Measurements from ENCODE around the gene INPP5F. TPM values are rescaled to one million over a fixed set of nuclear protein-coding genes. Genes with fewer than 3 reads are reported as not detected.

INPP5F gene, protein sequence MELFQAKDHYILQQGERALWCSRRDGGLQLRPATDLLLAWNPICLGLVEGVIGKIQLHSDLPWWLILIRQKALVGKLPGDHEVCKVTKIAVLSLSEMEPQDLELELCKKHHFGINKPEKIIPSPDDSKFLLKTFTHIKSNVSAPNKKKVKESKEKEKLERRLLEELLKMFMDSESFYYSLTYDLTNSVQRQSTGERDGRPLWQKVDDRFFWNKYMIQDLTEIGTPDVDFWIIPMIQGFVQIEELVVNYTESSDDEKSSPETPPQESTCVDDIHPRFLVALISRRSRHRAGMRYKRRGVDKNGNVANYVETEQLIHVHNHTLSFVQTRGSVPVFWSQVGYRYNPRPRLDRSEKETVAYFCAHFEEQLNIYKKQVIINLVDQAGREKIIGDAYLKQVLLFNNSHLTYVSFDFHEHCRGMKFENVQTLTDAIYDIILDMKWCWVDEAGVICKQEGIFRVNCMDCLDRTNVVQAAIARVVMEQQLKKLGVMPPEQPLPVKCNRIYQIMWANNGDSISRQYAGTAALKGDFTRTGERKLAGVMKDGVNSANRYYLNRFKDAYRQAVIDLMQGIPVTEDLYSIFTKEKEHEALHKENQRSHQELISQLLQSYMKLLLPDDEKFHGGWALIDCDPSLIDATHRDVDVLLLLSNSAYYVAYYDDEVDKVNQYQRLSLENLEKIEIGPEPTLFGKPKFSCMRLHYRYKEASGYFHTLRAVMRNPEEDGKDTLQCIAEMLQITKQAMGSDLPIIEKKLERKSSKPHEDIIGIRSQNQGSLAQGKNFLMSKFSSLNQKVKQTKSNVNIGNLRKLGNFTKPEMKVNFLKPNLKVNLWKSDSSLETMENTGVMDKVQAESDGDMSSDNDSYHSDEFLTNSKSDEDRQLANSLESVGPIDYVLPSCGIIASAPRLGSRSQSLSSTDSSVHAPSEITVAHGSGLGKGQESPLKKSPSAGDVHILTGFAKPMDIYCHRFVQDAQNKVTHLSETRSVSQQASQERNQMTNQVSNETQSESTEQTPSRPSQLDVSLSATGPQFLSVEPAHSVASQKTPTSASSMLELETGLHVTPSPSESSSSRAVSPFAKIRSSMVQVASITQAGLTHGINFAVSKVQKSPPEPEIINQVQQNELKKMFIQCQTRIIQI
- 8.0 and 9.3 TPM in 2 replicates for total RNA-seq (2014; rRNA removed; shearing (Covaris generic))
- 15.7 and 20.3 TPM in 2 replicates for polyA plus RNA-seq (2014; cell fraction: nucleus; rRNA removed)

DNA sequence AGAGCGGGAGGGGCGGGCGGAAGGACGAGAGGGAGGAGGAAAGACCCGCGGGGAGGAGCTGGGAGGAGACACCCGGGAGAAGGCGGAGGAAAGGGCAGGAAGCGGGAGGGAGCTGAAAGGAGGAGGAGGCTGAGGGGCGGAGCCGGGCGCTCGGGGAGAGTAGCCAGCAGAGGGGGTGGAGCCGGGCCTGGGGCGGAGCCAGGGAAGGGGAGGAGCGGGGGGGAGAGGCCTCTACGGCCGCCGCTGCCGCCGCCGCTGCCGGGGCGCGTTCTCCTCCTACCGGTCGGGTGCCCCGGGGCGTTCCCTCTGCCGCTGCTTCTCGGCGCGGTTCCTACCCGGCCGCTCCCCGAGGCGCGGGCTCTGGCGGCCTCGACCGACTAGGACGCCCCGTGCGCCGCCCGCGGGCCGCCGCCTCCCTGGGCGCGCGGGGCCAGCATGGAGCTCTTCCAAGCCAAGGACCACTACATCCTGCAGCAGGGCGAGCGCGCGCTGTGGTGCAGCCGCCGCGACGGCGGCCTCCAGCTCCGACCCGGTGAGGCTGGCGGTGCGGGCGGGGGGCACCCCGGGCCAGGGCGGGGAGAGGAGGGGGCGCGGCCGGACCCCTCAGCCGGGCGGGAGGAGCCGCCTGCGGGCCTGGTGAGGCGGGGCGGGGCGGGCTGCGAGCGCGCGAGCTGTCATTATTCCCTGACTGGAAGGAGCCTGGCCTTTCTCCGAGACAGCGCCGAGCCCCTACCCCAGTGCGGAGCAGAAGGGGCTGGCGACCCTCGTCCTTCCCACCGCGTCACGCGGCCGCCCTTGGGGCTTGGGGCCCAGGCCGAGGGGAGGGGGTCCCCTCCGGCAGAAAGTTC lies at the start of gene INPP5F:
TSS of gene INPP5F (plus strand) at position 223 of the 848 bp plus-strand sequence. CDS start at position 436, 213 bp downstream.
- peak; percentile 99 for DNase-seq (ENCODE audit: extremely low read depth, low read depth)

DNA sequence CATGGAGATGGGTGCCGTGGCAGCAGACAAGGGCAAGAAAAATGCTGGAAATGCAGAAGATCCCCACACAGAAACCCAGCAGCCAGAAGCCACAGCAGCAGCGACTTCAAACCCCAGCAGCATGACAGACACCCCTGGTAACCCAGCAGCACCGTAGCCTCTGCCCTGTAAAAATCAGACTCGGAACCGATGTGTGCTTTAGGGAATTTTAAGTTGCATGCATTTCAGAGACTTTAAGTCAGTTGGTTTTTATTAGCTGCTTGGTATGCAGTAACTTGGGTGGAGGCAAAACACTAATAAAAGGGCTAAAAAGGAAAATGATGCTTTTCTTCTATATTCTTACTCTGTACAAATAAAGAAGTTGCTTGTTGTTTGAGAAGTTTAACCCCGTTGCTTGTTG lies 48.7 kb upstream of the INPP5F start:
- no peak for DNase-seq (ENCODE audit: extremely low read depth, low read depth)

DNA sequence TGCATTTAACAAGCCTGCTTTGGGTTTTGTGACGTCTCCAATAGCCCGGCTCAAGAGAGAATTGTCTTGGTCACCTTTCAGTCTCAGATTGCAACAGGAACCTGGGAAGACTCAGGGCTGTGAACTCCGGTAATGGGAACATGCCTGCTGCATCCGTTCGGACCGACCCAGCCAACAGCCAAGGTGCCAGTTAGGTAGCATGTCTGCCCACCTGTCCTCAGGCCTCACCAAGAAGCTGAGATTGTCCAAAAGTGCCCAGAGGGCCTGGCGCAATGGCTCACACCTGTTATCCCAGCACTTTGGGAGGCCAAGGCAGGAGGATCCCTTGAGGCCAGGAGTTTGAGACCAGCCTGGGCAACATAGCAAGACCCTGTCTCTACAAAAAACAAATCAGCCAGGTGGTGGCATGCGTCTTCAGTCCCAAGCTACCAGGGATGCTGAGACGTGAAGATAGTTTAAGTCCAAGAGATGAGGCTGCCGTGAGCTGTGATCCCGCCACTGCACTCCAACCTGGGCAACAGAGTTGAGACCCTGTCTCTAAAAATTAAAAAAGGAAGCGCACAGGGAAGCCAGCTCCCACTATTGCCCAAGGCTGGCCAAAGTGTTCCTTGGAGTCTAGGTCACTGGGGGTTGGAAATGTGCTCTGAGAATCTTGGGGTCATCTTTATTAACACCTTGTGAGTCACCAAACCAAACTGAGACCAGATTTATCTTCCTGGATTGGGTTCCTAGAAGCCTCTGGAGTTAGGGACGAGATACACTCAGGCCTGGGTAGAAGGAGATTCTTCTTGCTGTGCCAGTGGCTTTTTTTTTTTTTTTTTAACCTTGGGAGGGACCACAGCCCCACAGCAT lies 47.7 kb upstream of the INPP5F start:
- no peak for DNase-seq (ENCODE audit: extremely low read depth, low read depth)

DNA sequence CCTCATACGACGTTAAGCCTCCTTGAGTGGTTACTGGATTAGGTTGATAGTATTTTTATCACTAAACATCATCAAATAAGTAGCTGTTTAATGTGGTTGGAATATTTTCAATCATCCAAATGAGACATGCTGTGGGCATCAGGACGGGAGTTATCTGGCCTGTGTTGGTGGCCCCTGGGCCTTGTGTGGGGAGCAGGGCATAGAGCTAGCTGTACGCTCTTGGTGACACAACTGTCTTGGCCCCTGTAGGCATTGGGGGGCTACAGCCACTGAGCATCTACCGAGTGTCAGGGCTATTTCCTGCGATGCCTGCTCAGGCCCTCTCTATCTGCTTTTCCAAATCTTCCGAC lies 46.4 kb upstream of the INPP5F start:
- no peak for DNase-seq (ENCODE audit: extremely low read depth, low read depth)

DNA sequence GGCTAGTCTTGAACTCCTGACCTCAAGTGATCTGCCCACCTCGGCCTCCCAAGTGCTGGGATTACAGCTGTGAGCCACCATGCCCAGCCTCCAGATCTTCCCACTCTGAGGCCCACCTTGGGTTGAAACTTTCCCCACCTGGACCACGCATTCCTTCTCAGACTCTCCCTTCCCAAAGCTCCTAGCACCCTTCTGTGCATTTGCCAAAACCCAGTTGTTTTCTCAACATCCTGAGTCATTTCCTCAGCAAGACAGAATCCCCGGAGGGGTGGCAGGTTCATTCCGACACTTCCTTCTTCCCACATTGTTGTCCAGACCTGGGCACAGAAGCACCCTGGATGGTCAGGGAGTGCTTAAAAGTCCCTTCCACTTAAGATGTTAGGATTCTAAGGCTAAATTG lies 45.8 kb upstream of the INPP5F start:
- DNase-seq (ENCODE audit: extremely low read depth, low read depth): peak; percentile 36

DNA sequence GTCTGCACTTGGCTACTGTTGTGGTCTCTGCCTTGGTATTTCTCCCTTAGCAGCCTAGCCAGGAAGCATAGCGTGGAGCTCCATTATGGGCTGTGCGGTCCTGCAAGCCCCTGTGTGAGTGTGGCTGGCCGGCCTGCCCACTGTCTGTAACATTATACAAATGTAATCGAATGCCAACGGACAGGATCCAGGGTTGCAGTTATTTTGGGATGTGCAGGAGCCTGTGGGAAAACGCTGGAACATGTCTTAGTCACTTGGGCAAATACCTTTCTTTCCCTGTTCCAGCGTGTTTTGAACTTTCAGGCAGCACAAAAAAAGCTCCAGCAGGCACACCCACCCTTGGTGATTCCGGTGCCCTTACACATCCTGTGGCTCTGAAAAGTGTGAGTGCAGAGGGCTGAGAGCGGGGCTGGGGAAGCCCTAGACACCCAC lies 45.2 kb upstream of the INPP5F start:
- no peak for DNase-seq (ENCODE audit: extremely low read depth, low read depth)

DNA sequence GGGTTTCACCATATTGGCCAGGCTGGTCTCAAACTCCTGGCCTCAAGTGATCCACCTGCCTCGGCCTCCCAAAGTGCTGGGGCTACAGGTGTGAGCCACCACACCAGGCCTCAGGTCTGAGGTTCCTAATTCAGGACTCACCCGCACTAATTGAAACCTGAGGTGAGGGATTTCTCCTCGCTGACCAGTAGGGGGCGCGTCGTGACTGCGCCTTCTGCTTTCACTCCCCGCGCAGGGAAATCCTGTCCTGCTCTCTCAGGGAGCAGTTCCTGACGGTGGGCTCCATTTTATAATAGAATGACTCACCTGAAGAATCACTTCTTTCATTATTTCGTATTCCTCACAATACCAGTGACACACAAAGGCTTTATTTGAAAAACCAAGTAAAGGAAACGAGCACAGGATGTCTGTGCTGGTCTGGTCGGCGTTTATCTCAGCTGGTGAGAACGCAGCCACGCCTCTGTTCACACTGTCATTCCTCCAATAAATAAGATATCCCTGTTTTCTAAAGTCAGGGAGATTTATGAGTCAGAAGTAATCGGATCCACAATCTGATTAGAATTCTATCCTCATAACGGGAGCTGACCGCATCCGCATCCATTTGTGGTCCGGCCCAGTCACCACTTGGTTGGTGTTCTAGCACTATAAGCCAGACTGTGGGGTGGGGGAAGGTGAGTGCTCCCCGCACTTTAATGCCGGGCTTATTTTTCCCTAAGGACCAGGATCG lies 39.2 kb upstream of the INPP5F start:
- peak; percentile 64 for DNase-seq (ENCODE audit: extremely low read depth, low read depth)

DNA sequence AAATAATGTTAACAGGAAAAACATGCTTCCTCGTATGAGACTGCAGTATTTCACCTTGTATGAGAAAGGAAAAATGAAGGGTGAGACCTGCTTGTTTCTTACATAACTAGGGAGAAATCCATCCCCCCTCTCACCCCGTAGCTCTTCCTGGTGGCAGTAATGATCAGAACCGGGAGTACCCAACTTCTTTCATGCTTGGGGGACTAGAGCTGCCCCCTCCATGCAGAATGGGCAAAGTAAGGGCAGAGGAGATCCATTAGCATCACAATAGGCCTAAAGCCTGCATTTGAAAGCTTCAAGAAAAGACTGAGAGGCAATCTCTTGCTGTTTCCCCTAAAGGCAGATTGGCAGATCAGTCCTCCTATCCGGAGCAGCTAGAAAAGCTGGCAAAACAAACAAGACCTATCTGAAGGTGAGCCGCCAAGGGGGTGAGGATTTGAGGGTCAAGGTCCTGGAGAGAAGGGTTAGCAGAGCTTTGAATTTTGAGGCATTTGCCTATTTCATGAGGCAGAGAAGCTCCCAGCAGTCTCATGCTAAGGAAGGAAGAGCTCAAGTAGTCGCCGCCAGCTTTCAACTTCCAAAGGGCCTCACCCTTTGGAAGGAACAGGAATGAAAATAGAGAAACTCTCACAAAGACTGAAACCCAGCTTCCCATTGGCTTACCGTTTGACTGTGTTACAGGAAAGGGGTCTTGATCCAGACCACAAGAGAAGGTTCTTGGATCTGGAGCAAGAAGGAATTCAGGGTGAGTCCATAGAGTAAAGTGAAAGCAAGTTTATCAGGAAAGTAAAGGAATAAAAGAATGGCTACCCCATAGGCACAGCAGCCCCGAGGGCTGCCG lies 38.4 kb upstream of the INPP5F start:
- DNase-seq (ENCODE audit: extremely low read depth, low read depth): no peak

DNA sequence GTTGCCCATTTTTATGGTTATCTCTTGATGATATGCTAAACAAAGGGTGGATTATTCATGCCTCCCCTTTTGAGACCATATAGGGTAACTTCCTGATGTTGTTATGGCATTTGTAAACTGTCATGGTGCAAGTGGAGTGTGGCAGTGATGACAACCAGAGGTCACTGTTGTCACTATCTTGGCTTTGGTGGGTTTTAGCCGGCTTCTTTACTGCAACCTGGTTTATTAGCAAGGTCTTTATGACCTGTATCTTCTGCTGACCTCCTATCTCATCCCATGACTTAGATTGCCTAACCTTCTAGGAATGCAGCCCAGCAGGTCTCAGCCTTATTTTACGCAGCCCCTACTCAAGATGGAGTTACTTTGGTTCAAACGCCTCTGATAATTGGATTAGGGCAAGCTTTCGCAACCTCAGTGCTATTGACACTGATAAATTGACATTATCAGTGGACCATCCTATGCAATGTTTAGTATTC lies 37.8 kb upstream of the INPP5F start:
- DNase-seq (ENCODE audit: extremely low read depth, low read depth): no peak

DNA sequence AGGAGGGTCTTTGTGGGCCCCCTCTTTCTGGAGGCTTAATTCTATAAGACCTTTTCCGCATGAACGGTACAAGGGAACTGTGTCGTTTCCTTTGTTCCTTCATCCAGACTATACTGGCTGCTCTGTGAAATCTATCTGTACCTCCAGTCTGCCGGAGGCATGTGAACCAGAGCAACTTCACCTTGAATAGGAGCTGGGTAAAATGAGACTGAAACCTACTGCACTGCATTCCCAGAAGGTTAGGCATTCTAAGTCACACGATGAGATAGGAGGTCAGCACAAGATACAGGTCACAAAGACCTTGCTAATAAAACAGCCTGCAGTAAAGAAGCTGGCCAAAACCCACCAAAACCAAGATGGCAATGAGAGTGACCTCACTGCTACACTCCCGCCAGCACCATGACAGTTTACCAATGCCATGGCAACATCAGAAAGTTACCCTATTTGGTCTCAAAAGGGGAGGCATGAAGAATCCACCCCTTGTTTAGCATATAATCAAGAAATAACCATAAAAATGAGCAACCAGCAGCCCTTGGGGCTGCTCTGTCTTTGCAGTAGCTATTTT lies 36.8 kb upstream of the INPP5F start:
- no peak for DNase-seq (ENCODE audit: extremely low read depth, low read depth)

DNA sequence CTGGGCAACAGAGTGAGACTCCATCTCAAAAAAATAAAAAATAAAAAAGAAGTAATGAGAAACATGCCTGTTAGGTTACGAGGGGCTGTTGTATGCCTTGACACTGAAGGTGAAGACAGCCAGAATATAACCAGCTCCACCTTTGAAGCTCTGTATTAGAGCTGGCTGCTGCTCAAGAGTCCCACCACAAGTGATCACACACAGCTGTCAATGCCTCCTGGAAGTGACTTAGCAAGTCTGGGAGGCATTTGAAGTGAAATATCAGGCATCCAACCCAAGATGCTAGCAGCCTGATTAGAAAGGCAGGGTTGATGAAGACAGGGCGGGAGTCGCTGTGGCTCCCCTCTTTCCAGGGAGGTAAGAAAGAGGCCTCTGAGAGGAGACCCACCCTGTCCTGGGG lies 34.1 kb upstream of the INPP5F start:
- no peak for DNase-seq (ENCODE audit: extremely low read depth, low read depth)

DNA sequence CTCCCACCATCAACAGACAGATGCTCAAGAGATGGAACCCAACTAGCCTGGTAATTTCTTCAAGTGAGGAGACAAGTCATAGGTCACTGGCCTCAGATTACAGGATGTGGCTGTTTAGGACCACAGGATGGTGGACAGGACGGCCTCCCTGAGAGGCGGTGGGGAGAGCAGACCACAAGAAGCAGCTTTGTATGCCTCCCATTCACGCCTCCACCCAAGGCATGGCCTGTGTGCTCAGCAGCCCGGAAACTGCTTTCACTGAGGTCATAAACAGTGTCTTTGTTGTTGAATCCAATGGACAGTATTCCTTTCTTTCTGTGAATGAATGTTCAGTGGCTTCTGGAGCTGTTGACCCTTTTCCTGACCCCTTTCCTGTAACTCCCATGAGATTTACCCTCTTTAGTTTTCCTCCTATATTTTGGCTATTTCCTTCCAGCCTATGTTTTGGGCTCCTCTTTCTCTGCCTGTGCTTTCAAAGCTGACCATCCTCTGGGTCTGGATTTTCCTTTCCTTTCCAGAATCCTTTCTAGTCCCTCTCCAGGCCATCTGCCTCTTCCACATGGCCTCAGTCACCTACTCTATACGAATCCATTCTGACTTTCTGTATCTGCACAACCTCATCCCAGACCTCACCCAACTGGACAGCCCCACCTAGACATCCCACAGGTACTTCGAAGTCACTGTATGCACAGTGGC lies 32.4 kb upstream of the INPP5F start:
- DNase-seq (ENCODE audit: extremely low read depth, low read depth): no peak

DNA sequence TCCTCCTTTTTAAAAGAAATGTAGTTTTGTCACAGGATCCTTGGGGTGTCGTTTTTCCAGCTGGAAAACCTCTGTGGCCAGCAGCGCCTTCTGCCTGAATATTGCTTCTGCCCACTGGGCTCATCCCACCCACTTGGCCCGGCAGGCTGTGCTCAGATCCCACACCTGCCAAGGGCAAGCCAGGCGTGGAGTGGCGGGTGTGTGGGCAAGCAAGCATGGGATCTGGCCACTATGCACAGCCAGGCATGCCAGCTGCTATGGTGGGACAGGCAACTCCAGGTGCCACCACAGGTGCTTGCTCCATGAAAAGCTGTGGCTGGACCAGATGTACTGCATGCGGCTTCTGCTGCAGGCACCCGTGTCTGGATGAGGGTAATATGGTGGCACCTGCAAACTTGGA lies 31.2 kb upstream of the INPP5F start:
- no peak for DNase-seq (ENCODE audit: extremely low read depth, low read depth)

DNA sequence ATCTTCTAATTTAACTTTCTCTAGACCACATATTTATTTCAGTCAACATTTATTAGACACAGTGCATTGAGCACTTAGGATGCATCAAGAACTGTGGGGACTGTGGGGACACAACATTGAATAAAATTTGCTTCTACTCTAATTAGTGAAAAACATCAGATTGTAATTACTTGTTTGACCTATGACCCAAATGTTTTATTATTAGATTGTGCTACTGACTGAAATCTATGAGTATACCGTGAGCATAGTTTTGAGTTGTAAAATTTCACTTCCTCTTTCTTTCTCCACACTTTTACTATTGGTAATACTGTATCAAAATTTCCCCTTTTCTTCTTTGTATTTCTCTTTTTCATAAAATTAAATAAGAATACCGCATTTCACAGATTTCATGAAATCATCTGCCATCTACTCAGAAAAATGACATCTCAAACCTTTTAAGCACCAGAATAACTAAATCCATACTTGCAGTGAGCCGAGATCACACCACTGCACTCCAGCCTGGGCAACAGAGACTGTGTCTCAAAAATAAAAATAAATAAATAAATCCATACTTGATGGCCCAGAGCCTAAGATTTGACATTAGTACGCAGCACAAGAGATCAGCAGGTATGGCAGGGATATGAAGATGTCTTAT lies 25.4 kb upstream of the INPP5F start:
- no peak for DNase-seq (ENCODE audit: extremely low read depth, low read depth)

DNA sequence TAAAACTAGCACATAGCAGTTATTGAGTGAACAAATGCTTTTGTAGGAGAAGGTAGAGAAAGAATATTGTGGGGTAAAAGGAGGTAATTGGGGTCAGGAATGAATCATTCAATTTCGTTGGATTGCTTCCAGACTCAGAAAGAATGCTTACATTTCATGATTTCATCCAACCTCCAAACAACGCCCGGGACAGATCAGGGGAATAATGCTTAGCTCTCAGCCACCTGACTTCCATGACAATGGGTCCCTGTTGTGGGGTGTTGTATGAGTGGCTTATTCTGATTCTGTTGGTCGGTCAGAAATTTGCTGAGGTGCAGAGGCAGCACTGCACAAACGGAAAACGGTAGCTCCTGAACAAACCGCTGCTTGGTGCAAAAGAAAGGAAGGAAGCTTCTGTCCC lies 24.0 kb upstream of the INPP5F start:
- DNase-seq (ENCODE audit: extremely low read depth, low read depth): no peak

DNA sequence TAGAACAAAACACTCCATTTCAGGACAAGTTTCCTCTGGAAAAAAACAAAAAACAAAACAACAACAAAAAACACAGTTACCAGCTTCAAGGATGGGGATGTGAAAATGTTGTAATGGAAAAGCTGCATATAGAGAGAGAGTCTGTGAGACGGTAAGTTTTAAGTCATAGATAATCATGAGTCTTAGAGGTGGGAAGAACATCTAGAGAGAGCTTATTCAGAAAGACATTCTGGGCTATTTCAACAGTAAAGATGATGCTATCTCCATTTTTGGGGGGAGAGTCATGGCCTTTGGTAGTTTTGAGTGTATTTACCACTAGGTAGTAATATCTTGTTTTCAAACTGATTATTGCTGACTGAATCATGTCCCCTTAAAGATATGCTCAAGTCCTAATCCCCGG lies 23.3 kb upstream of the INPP5F start:
- DNase-seq (ENCODE audit: extremely low read depth, low read depth): no peak
